Stimulated activated effector memory CD8-positive, alpha-beta T cell treated with anti-CD3 and anti-CD28 coated beads, Interleukin-12 subunit alpha, Interleukin-12 subunit beta, amount 100 ng/mL, for 72 hours (primary cell): ENCODE measurements around the gene FAM174C.

ENCODE experiments used
- ATAC-seq: fragments of 150-1000 bp; cut with Tn5 transposase; 2 replicates; pipeline ENCODE4 v1.10.0; 2021
- DNase-seq, 2 donors: peaks; one replicate each; pipeline ENCODE4 v3.0.0; 2021 to 2022; ENCODE audit warnings: low spot score in 2 of 2
- H3K27ac Mint-ChIP-seq: one replicate; pipeline ENCODE4 v1.8.0; 2022; ENCODE audit warnings: mild to moderate bottlenecking, mixed read lengths
- H3K36me3 Mint-ChIP-seq: one replicate; pipeline ENCODE4 v1.8.0; 2022; ENCODE audit warnings: mild to moderate bottlenecking, mixed read lengths
- H3K4me1 Mint-ChIP-seq: one replicate; pipeline ENCODE4 v1.8.0; 2022; ENCODE audit warnings: mixed read lengths
- H3K4me3 Mint-ChIP-seq: one replicate; pipeline ENCODE4 v1.8.0; 2022; ENCODE audit warnings: mild to moderate bottlenecking, mixed read lengths
- H3K9me3 Mint-ChIP-seq: one replicate; pipeline ENCODE4 v1.8.0; 2022; ENCODE audit warnings: mixed read lengths

FAM174C gene

DNA sequence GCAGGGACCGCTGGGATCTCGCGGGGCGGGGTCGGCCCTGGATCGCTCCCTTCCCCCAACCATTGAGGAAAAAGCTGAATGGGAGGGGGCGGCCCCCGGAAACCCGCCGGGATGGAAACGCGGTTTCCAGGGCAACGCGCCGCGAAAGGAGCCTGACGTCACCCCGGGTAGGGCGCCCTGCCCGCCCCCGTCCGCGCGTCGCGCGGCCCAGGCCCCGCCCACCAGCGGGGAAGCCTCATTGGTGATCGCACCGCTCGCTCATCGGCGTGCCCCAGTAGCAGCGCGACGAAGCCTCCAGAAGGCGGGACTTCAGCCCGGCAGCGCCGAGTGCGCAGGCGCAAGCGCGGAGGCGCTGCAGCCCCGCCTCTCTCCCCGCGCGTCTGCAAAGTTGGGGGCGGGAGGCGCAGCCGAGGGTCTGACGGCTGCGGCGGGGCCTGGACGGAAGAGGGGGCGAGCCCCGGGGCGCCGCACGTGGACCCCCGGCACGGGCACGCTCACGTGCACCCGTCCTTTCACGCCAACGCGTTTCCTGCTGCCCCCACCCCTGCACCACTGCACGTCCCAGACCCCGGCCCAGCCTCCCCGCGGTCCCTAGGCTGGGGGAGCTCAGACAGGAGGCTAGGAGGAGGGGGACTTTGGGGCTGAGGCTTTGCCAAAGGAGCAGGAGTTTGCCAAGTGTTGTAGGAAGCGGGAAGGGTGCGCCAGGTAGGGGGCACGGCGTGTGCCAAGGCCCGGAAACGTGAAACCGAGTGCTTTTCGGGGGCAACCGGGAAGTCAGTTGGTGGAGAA lies 14.4 kb upstream of the FAM174C start:
- peak; percentile 85 for ATAC-seq
- peaks cover 71% of the 10 kb centered on the region for H3K36me3 Mint-ChIP-seq
- peak overlapping the region; percentile 98 for H3K4me3 Mint-ChIP-seq
- peaks cover 58% of the 10 kb centered on the region for H3K4me1 Mint-ChIP-seq
- peak overlapping the region; percentile 97 for H3K27ac Mint-ChIP-seq
- peak; percentile 96 to 98 for DNase-seq
- H3K9me3 Mint-ChIP-seq: no peaks in the 10 kb centered on the region

- Mint-ChIP-seq H3K36me3 (peaks cover 68% of the 10 kb centered on the region), H3K27ac (peak overlapping the region; percentile 97), H3K9me3 (no peaks in the 10 kb centered on the region), H3K4me1 (peaks cover 59% of the 10 kb centered on the region), H3K4me3 (peak overlapping the region; percentile 98)
- DNase-seq: no peak
- ATAC-seq: no peak
Measured at GRCh38 chr19:1261538-1261797, 13.9 kb upstream of the FAM174C start.

DNA sequence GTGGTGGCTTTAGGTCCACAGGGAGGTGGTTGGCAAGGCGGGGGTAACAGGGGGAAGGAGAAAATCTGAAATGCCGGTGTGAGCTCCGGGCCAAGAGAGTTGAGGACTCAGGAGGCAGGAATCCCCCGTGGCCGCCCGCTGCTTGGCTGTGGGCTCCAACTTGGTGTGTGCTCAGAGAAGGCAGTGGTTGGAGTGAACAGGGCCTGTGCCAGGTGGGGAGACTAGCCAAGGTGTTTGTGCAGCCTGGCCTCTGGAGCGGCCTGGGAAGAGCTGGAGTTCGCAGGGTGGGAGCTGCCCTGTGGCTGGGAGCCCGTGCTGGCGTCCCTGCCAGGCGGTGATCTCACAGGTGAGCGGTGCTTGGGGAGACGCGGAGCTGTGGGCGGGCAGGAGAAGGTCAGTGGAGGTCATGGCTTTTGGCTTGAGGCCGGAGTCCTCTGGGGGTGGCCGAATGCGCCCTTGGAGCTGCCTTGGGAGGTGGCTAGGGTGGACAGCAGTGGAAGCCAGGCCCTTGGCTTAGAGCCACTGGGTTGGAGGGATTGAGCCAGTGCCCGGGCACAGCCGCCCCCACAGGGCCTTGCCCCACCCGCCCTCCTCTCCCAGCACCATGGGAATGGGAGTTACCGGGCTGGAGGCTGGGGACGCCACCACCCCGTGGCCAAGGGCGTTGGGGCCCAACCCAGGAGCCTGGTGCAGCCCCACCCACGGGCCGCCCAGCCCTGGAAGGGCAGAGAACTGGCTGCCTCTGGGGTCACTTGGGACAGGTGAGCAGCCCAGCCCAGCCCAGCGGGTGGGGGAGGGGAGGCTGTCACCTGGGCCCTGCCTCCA lies 13.3 kb upstream of the FAM174C start:
- H3K36me3 Mint-ChIP-seq: peaks cover 63% of the 10 kb centered on the region
- no peak for ATAC-seq
- H3K27ac Mint-ChIP-seq: peak overlapping the region; percentile 97
- peaks cover 60% of the 10 kb centered on the region for H3K4me1 Mint-ChIP-seq
- no peaks in the 10 kb centered on the region for H3K9me3 Mint-ChIP-seq
- peak overlapping the region; percentile 98 for H3K4me3 Mint-ChIP-seq
- no peak for DNase-seq

GRCh38 chr19:1262623-1263123 lies 12.7 kb upstream of the FAM174C start:
- Mint-ChIP-seq H3K4me1 (peaks cover 61% of the 10 kb centered on the region), H3K9me3 (no peaks in the 10 kb centered on the region), H3K27ac (peak overlapping the region; percentile 97), H3K4me3 (peak overlapping the region; percentile 98), H3K36me3 (peaks cover 56% of the 10 kb centered on the region)
- ATAC-seq (no peak), DNase-seq (no peak)

DNA sequence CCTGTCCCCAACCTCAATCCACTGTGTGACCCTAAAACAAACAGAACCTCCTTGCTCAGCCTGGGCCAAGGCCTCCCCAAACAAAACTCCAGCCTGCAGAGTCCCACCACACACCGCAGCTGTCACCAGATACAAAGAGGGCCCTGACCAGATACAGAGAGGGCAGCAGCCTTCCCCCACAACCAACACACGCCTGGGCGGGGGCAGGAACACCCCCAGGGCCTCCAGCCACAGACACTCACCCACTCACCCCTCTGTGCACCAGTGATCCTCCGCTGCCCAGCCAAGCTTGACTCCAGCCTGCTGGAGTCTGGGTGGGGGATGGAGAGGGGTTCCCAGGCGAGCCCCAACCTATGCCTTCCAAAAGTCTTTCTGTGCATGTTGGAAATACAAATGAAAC lies 12.1 kb upstream of the FAM174C start:
- H3K36me3 Mint-ChIP-seq: peaks cover 56% of the 10 kb centered on the region
- H3K4me1 Mint-ChIP-seq: peaks cover 61% of the 10 kb centered on the region
- H3K4me3 Mint-ChIP-seq: peak overlapping the region; percentile 98
- ATAC-seq: no peak
- no peak for DNase-seq
- no peaks in the 10 kb centered on the region for H3K9me3 Mint-ChIP-seq
- H3K27ac Mint-ChIP-seq: peak overlapping the region; percentile 97

DNA sequence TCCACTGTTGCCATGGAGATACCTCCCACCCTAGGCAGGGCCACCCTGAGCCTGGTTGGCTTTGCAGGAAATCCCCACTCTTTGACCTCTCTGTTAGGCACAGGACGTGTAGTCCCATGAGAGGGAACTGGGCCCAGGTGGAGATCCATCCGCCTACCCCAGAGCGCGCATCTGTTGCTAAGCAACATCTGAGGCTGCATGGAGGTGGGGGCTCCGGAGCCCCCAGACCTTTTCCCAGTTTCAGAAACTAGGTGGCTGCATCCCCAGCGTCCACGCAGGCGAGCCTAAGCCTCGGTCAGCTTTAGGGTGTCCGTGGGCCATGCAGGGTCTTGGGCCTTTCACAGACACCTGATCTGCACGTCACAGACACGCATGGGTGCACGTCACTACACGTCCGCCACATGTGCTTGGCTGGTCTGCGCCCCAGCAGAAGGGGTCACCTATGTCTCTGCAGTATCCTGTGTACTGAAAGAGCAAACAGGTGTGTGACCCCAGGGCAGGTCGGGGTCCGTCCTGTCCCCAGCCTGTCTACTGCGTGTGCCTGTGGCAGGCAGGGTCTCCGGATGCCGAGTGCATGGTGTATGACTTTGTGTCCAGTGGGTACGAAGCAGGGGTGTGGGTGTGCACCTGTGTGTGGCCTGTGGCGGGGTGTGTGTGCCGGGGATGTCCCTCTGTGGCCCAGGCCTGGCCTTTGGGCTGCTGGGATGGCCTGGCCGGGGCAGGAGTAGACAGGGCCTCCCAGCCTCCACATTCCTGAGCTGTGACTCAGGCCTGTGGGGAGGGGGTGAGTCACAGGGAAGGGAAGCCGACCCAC lies 10.3 kb upstream of the FAM174C start:
- no peaks in the 10 kb centered on the region for H3K9me3 Mint-ChIP-seq
- no peak for ATAC-seq
- no peak for DNase-seq
- H3K4me1 Mint-ChIP-seq: peaks cover 65% of the 10 kb centered on the region
- peaks cover 56% of the 10 kb centered on the region for H3K36me3 Mint-ChIP-seq
- peak overlapping the region; percentile 61 for H3K27ac Mint-ChIP-seq
- peak overlapping the region; percentile 89 for H3K4me3 Mint-ChIP-seq

DNA sequence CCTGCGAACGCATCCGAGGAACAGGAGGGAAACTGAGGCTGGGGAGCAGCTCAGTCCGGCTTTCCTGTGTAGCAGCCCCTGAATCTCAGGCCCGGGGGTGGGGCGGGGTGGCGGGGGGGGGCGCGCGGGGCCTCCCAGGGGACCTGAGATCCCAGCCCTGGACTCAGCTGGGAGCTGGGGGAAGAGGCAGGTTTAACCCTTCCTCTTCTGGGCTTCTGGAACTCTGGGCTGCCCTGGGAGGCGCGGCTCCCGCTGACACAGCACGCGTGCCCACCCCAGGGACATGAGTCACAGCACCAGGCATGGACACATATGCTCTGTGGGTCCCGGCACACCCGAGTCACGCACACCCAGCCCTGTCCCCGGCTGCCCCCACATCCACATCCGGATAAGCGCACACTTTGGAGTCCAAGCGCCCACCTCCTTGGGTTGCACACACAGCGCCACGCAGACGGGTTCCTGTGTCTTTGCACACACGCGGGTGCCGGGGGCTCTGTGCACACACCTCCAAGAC lies 9.7 kb upstream of the FAM174C start:
- H3K27ac Mint-ChIP-seq: peak overlapping the region; percentile 61
- ATAC-seq: peak; percentile 48
- DNase-seq: peak in 1 of 2 donors; percentile 46
- H3K4me3 Mint-ChIP-seq: peak overlapping the region; percentile 89
- peaks cover 60% of the 10 kb centered on the region for H3K36me3 Mint-ChIP-seq
- peaks cover 71% of the 10 kb centered on the region for H3K4me1 Mint-ChIP-seq
- no peaks in the 10 kb centered on the region for H3K9me3 Mint-ChIP-seq

GRCh38 chr19:1266129-1266915 lies 9.0 kb upstream of the FAM174C start:
- H3K4me1 Mint-ChIP-seq: peaks cover 74% of the 10 kb centered on the region
- peaks cover 65% of the 10 kb centered on the region for H3K36me3 Mint-ChIP-seq
- peak; percentile 64 for ATAC-seq
- peak; percentile 96 for DNase-seq
- H3K27ac Mint-ChIP-seq: peak overlapping the region; percentile 61
- H3K4me3 Mint-ChIP-seq: peak overlapping the region; percentile 89
- H3K9me3 Mint-ChIP-seq: no peaks in the 10 kb centered on the region

DNA sequence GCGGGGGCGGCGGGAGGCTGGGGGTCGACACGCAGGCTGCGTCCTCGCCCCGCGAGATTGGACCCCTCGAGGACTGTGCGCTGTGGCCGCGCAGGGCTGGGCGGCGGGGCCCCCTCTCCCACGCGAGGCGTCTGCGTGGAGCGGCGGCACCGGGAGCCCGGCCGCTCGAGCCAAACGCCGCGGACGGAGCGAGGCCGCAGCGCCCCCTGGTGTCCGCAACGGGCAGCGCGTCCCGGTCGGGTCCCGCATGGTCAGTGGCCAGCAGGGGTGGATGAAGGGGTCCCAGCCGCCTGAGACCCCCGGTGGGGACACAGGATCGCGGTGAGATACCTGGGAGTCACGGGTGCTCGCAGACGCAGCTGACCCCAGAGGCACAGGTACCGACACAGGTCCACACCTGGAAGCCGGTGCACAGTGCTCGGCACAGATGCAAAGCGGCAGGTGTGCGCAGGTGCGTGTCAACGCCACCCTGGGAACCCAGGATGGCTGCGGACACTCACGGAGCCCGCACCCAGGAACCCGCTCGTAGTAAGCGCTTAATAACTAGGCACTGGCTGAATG lies 8.3 kb upstream of the FAM174C start:
- peak overlapping the region; percentile 89 for H3K4me3 Mint-ChIP-seq
- H3K9me3 Mint-ChIP-seq: no peaks in the 10 kb centered on the region
- peaks cover 65% of the 10 kb centered on the region for H3K36me3 Mint-ChIP-seq
- ATAC-seq (peak; percentile 6), DNase-seq (peak; percentile 91 to 96)
- H3K27ac Mint-ChIP-seq: peak overlapping the region; percentile 61
- H3K4me1 Mint-ChIP-seq: peaks cover 74% of the 10 kb centered on the region

- Mint-ChIP-seq H3K27ac (peak overlapping the region; percentile 96), H3K36me3 (peaks cover 70% of the 10 kb centered on the region), H3K4me1 (peaks cover 77% of the 10 kb centered on the region), H3K9me3 (no peaks in the 10 kb centered on the region), H3K4me3 (peak overlapping the region; percentile 89)
- ATAC-seq (no peak), DNase-seq (no peak)
Measured at GRCh38 chr19:1267477-1268225, 7.7 kb upstream of the FAM174C start.

DNA sequence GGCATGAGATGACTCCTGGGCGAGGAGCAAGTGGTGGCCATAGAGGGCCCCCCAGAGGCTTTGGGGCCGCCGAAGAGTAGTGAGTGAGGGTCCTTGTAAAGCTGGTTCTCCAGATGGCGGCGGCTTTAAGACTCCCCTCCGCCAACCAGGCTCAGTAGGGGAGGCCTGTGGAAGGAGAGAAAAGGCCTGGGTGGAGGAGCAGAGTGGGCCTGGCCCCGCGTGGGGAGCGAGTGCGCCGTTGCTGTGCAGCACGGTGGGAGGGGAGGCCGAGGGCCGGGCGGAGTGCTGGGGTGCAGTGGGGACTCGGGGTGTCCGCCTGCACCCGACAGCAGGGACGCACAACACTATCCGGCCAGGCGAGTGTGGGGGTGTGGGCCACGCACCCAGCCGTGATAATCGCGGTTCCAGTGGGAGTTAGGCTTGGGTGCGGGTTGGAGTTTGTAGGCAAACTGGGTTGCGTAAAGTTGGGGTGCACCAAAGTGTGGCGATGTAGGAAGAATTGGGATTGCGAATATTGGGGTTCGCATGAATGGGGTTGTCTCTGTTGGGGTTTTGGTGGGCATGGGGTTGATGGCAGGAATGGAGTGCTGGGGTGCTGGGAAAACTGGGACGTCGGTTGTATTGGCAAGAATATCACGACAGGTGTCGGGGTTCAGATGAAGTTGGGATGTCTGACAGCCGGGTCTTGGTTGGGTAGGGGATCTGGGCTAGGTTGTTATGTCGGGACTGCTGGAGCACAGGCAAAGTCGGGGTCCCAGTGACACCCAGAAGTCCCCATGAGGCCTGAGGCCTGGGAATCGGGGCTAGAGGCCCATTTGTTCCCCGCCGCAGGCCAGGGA lies 6.9 kb upstream of the FAM174C start:
- Mint-ChIP-seq H3K27ac (peak overlapping the region; percentile 96), H3K9me3 (no peaks in the 10 kb centered on the region), H3K36me3 (peaks cover 78% of the 10 kb centered on the region), H3K4me3 (peak overlapping the region; percentile 89), H3K4me1 (peaks cover 77% of the 10 kb centered on the region)
- DNase-seq (no peak), ATAC-seq (no peak)

- Mint-ChIP-seq H3K27ac (peak within 1 kb of the TSS; percentile 96), H3K36me3 (peaks cover 83% of the 10 kb centered on the region), H3K9me3 (no peaks in the 10 kb centered on the region), H3K4me1 (peaks cover 82% of the 10 kb centered on the region), H3K4me3 (peak within 1 kb of the TSS; percentile 89)
- ATAC-seq: peak; percentile 80
- DNase-seq: peak; percentile 98 to 99
Measured at GRCh38 chr19:1269065-1269477, 6.3 kb upstream of the FAM174C start, which contains the start of gene CIRBP. Gene CIRBP, plus strand, starts transcription at chr19:1269332. Its CDS starts 1,602 bp downstream, at chr19:1270934.
